Osteocyte (in vitro differentiated cells): ENCODE data around the gene MT1E. TPM values are rescaled to one million over a fixed set of nuclear protein-coding genes. Genes with fewer than 3 reads are reported as not detected.
A peak's percentile ranks its signal among the peaks of the same experiment; 100 is the strongest.
"Not testable (repeated sequence)": the region's sequence is repeated elsewhere in the genome, so short reads cannot be mapped to it uniquely, and the experiment has no call there.

ENCODE experiments used
- DNase-seq: peaks from one replicate; pipeline ENCODE4 v3.0.0; 2021; ENCODE audit warnings: mixed read lengths; ENCODE audit not compliant: unreplicated experiment; ENCODE audit errors: extremely low spot score
- H3K27ac Mint-ChIP-seq: one replicate; pipeline ENCODE4 v1.8.0; 2021; ENCODE audit warnings: mild to moderate bottlenecking, mixed read lengths; ENCODE audit not compliant: unreplicated experiment
- H3K27me3 Mint-ChIP-seq: one replicate; pipeline ENCODE4 v1.8.0; 2021; ENCODE audit warnings: mixed read lengths; ENCODE audit not compliant: unreplicated experiment
- H3K36me3 Mint-ChIP-seq: one replicate; pipeline ENCODE4 v1.8.0; 2021; ENCODE audit warnings: mixed read lengths; ENCODE audit not compliant: unreplicated experiment
- H3K4me1 Mint-ChIP-seq: one replicate; pipeline ENCODE4 v1.8.0; 2021; ENCODE audit warnings: mixed read lengths; ENCODE audit not compliant: unreplicated experiment
- H3K4me3 Mint-ChIP-seq: one replicate; pipeline ENCODE4 v1.8.0; 2021; ENCODE audit warnings: mild to moderate bottlenecking, moderate library complexity, mixed read lengths; ENCODE audit not compliant: unreplicated experiment
- H3K9me3 Mint-ChIP-seq: one replicate; pipeline ENCODE4 v1.8.0; 2021; ENCODE audit warnings: mixed read lengths; ENCODE audit not compliant: unreplicated experiment
- CTCF ChIP-seq: fragments of 200-600 bp; sonication (generic); IDR thresholded peaks from 2 replicates; pipeline ENCODE4 v1.5.0; 2021; ENCODE audit warnings: antibody characterized with exemption, mild to moderate bottlenecking, moderate library complexity
- total RNA-seq: library from RNA; stranded (reverse); gene quantifications from 2 replicates; pipeline ENCODE4 v1.2.1, GENCODE V29; 2021

The MT1E gene
- total RNA-seq, 1 donor from 2014 or later: 37.5 TPM

DNA sequence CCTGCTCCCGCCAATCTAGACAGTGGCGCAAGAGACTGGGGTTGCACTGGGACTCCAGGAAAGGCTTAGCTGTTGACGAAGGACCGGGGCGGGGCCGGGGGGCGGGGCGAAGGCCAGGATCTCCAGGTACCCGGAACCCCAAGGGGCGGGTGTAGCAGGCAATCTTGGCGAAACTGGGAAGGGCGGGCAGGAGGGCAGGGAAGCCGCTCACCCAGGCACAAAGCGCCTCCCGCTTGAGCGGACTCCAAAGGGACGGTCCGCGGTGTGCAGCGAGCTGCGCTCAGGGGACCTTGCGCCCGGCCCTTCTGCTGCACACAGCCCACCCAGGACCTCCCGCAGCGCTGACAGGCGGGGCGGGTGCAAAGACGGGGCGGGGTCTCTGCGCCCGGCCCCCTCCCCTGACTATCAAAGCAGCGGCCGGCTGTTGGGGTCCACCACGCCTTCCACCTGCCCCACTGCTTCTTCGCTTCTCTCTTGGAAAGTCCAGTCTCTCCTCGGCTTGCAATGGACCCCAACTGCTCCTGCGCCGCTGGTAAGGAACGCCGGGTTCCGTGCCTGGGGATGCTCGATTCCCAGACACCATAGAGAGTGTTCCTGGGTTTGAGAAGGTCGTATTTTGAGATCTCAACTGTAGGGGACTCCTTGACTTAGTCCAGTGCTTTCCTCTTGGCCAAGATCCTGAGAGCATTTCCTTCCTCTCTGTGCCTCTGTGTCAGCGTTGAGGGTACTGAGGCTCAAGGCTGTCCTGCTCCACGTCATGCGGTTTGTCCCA, 32.2 kb downstream of the MT1E start, which contains the start of gene MT1F:
TSS of gene MT1F (plus strand) at position 405 of the 772 bp plus-strand sequence. CDS start at position 505, 100 bp downstream.
- Mint-ChIP-seq H3K4me3 (peak within 1 kb of the TSS; percentile 91), H3K27ac (no peak within 1 kb of the TSS), H3K9me3 (no peaks in the 10 kb centered on the region), H3K27me3 (peaks cover 21% of the 10 kb centered on the region), H3K4me1 (peaks cover 31% of the 10 kb centered on the region), H3K36me3 (peaks cover 1% of the 10 kb centered on the region)
- DNase-seq: no peak
- no peak for TF ChIP-seq CTCF

DNA sequence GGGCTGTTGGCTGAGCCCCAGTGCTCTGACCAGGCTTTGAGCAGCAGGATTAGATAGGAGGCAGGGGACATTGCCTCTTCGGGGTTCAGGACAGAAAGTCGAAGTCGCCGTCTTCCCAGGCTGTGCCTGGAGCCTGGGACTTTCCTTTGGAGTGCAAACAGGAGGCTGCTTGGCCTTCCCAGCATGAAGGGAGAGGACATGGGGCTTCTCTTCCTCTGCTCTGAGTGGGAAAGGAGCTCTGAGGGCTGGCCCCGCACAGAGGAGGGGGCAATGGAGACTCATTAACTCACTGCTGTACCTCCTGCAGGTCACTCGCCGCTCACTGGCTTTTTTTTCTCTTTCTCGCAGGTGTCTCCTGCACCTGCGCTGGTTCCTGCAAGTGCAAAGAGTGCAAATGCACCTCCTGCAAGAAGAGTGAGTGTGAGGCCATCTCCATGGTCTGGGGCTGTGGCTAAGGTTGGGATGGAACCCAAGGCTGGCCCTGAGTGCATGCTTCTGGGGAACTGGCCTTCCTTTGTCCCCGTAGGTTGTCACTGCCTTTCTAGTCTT, 32.8 kb downstream of the MT1E start:
- Mint-ChIP-seq H3K36me3 (peaks cover 1% of the 10 kb centered on the region), H3K4me1 (peaks cover 31% of the 10 kb centered on the region), H3K9me3 (no peaks in the 10 kb centered on the region), H3K4me3 (peak overlapping the region; percentile 91), H3K27ac (no peak overlapping the region), H3K27me3 (peaks cover 23% of the 10 kb centered on the region)
- DNase-seq: no peak
- TF ChIP-seq CTCF: no peak

DNA sequence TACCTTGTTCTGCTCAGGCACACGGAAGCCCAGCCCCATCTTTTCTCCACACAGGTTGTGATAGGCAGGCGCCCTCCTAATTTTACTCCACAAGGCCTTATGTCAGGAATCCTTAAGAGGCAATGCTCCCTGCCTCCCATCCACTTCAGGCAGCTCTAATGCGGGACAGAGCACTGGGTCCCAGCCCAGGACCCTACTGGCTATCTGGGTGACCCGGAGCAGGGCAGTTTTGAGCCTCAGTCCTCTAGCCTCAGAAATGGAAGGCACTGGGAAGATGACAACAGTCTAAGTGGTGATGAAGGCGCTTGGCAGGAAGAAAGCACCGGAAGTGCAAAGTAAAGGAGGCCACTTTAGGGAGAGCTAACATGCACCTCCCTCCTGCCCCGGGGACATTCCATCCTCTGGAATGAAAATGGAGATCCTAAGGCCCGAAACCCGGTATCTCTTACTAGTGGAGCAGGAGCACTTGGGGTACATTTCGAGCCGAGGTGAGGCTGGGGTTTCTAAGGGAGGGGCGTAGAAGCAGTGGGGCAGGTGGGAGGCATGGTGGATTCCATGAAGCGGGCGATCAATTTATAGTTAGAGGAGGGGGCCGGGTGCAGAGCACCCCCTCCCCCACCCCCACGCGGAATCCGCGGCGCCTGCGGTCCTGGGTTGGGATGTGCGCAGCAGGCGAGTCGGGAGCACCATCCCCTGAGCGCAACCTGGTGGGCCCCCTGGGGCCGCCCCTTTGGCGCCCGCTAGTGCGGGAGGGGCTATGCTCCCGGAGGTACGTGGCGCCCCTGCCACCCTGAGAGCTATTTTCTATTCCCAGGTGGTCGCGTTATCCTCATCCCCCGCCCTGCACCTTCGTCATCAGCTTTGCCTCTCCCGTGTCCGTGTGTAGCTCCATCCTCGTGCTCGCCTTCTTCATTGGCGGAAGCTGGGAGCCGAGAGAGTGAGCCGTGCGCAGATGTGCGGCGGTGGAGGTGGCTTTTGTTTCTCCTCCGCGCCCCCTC, 37.1 kb downstream of the MT1E start:
- no peak for DNase-seq
- Mint-ChIP-seq H3K4me1 (peaks cover 16% of the 10 kb centered on the region), H3K9me3 (no peaks in the 10 kb centered on the region), H3K27ac (no peak overlapping the region), H3K36me3 (peaks cover 1% of the 10 kb centered on the region), H3K4me3 (no peak overlapping the region), H3K27me3 (peaks cover 57% of the 10 kb centered on the region)
- no peak for TF ChIP-seq CTCF

DNA sequence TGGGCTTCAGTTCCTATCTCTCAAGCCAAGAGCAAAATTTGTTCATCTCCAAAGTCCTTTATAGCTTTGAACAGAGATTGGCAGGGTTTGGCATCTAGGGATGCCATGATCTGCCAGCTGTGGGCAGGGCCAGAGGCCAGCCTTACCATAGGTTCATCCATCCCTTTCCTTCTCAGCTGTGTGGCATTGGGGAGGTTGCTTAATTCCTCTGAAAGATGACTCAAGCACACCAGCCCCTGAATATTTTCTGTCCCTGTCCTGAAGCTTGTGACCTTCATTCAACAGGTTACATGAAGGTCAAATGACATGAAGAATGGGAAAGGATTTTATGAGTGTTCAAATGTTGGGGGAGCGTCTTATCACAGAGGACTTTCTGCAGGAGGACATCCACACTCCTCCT, 38.9 kb downstream of the MT1E start:
- no peak for DNase-seq
- Mint-ChIP-seq H3K4me3 (no peak overlapping the region), H3K36me3 (peaks cover 1% of the 10 kb centered on the region), H3K27ac (no peak overlapping the region), H3K9me3 (no peaks in the 10 kb centered on the region), H3K27me3 (peaks cover 71% of the 10 kb centered on the region), H3K4me1 (peaks cover 7% of the 10 kb centered on the region)
- TF ChIP-seq CTCF: no peak

DNA sequence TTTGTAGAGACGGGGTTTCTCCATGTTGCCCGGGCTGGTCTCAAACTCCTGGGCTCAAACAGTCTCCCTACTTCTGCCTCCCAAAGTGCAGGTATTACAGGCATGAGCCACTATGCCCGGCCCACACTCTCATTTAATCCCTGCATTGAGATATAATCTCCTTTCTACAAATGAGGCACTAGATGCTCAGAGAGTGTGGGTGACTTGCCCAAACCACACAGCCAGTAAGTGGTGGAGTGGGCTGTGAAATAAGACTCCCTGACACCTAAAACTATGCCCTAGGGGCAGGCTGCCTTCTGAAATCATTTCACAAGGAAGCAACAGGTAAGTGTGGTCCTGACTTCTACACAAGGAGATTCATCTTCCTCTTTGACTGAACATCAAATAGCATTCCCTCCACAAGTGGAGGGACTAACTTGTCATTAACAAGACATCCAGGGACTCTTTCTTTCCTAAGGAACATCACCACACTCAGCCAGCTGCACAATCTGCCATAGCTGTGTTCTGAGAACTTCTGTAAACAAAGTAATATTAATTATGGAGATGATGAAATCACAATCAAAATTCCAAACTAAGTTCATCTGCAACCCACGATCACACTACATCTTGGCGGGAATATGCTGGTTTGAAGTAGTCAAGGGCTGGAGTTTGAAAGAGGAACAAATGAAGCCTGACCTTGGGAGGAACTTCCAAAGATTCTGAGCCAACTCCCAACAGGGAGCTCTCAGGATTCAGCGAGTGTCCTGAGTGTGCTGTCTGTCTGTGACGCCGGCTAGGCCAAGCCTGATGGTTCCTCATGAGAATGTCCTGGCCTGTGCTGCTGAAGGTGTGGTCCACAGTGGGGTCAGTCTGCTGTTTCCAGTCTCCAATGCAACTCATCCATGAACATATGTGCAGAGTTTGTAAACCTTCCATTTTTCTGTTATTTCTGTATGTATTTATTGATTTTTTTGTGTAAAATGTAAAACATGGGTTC, 40.0 kb downstream of the MT1E start:
- H3K9me3 Mint-ChIP-seq, H3K4me3 Mint-ChIP-seq, H3K36me3 Mint-ChIP-seq, H3K4me1 Mint-ChIP-seq, DNase-seq, H3K27ac Mint-ChIP-seq: not testable (repeated sequence)
- peaks cover 65% of the 10 kb centered on the region for H3K27me3 Mint-ChIP-seq
